Stomach (tissue), 4 donors: Measurements from ENCODE around the gene SULT2A1.

Experiments used
- POLR2AphosphoS5 ChIP-seq, 3 donors: sonication (generic); formaldehyde crosslinking; IDR thresholded peaks; one replicate each; pipeline ENCODE4 v1.6.1; 2016; ENCODE audit warnings: antibody characterized with exemption in 3 of 3
- TF ChIP-seq, protein P1 (sequence below), 7 experiments: fragments of 450-650 bp in 4 of 7; fragments of 200-600 bp in 3 of 7; sonication (generic) in 3 of 7; IDR thresholded peaks; one replicate each; pipeline ENCODE4 v1.5.1; 2016 to 2019; ENCODE audit warnings: antibody characterized with exemption in 7 of 7, control low read depth in 2 of 7, mild to moderate bottlenecking in 1 of 7

DNA sequence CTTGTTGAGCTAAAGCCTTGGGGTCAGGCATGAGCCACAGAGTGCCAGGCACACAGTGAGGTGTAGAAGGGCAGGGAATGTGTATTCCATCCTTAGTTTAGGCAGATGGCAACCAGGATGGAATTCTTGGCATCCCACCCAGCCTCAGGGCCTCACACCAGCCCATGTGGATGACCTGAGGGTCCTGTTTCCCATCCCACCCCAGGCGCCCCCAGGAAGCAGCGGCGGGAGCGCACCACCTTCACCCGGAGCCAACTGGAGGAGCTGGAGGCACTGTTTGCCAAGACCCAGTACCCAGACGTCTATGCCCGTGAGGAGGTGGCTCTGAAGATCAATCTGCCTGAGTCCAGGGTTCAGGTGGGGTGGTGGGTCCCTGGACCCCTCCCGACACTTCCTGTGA is 50.1 kb downstream of the SULT2A1 start:
- TF ChIP-seq, protein P1, sequence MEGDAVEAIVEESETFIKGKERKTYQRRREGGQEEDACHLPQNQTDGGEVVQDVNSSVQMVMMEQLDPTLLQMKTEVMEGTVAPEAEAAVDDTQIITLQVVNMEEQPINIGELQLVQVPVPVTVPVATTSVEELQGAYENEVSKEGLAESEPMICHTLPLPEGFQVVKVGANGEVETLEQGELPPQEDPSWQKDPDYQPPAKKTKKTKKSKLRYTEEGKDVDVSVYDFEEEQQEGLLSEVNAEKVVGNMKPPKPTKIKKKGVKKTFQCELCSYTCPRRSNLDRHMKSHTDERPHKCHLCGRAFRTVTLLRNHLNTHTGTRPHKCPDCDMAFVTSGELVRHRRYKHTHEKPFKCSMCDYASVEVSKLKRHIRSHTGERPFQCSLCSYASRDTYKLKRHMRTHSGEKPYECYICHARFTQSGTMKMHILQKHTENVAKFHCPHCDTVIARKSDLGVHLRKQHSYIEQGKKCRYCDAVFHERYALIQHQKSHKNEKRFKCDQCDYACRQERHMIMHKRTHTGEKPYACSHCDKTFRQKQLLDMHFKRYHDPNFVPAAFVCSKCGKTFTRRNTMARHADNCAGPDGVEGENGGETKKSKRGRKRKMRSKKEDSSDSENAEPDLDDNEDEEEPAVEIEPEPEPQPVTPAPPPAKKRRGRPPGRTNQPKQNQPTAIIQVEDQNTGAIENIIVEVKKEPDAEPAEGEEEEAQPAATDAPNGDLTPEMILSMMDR (IDR thresholded peaks at IDR 0.05), result no peak
- TF ChIP-seq POLR2AphosphoS5 (IDR thresholded peaks at IDR 0.05), result no peak
